A673 (cell line): ENCODE data around the gene FGFBP1. TPM values are rescaled to one million over a fixed set of nuclear protein-coding genes. Genes with fewer than 3 reads are reported as not detected.

ENCODE experiments used
- BruUV-seq: library from RNA; stranded (reverse); fragments of 400-500 nt; replicated peaks from 2 replicates; lab custom pipeline; 2021; lab: Mats Ljungman, UMichigan
- CTCF ChIA-PET: fragments of 300-600 bp; sonication (Branson Sonifier 250); formaldehyde crosslinking; loops from one replicate; lab custom pipeline; 2022; ENCODE audit warnings: antibody characterized with exemption; lab: Charles Lee
- POLR2A ChIA-PET: fragments of 300-600 bp; sonication (Branson Sonifier 250); formaldehyde crosslinking; loops from one replicate; lab custom pipeline; 2022; ENCODE audit warnings: antibody characterized with exemption; ENCODE audit not compliant: low non-redundant PET; lab: Charles Lee
- DNase-seq: peaks from one replicate; pipeline ENCODE4 v3.0.0-alpha.2; 2015; ENCODE audit warnings: low spot score
- H3K27ac ChIP-seq: fragments of 200-600 bp; sonication (generic); 2 replicates; pipeline ENCODE4 v1.5.1; 2016; ENCODE audit warnings: mixed run types, low read depth, mild to moderate bottlenecking, mixed read lengths, antibody characterized with exemption, low read length; ENCODE audit not compliant: poor library complexity, severe bottlenecking
- H3K27me3 ChIP-seq: fragments of 200-600 bp; sonication (generic); replicated peaks from 2 replicates; pipeline ENCODE4 v1.6.1; 2017; ENCODE audit warnings: mixed run types, low read depth, mild to moderate bottlenecking, mixed read lengths, antibody characterized with exemption, low read length; ENCODE audit not compliant: insufficient read depth, poor library complexity
- H3K36me3 ChIP-seq: fragments of 200-600 bp; sonication (generic); 2 replicates; pipeline ENCODE4 v1.6.1; 2016; ENCODE audit warnings: mixed run types, mild to moderate bottlenecking, mixed read lengths, antibody characterized with exemption, low read length; ENCODE audit not compliant: insufficient read depth, poor library complexity, severe bottlenecking
- H3K4me1 ChIP-seq: fragments of 200-600 bp; sonication (generic); 2 replicates; pipeline ENCODE4 v1.6.1; 2017; ENCODE audit warnings: mixed run types, mild to moderate bottlenecking, mixed read lengths, antibody characterized with exemption, low read length; ENCODE audit not compliant: insufficient read depth, poor library complexity, severe bottlenecking
- H3K4me3 ChIP-seq: fragments of 200-600 bp; sonication (generic); 2 replicates; pipeline ENCODE4 v1.5.1; 2016; ENCODE audit warnings: low read depth, mixed run types, mild to moderate bottlenecking, mixed read lengths, low read length; ENCODE audit not compliant: poor library complexity, severe bottlenecking
- H3K9me3 ChIP-seq: fragments of 200-600 bp; sonication (generic); 2 replicates; pipeline ENCODE4 v1.6.1; 2016; ENCODE audit warnings: mixed run types, low read depth, mild to moderate bottlenecking, mixed read lengths, antibody characterized with exemption, low read length; ENCODE audit not compliant: poor library complexity, severe bottlenecking
- CTCF ChIP-seq: fragments of 300-800, 200-600 bp; sonication (generic); conservative IDR thresholded peaks from 2 replicates; pipeline ENCODE4 v1.5.1; 2017; ENCODE audit warnings: low read depth, mild to moderate bottlenecking, antibody characterized with exemption, low read length, moderate library complexity, mixed read lengths
- EZH2 ChIP-seq: fragments of 200-600 bp; sonication (generic); IDR thresholded peaks from 2 replicates; pipeline ENCODE4 v1.6.1; 2017; ENCODE audit warnings: borderline replicate concordance, low read depth, mild to moderate bottlenecking, mixed read lengths, antibody characterized with exemption, low read length; ENCODE audit not compliant: poor library complexity, severe bottlenecking
- intact Hi-C: fragments of 100-400 bp; cut with micrococcal nuclease; formaldehyde crosslinking; loops from one replicate; pipeline ENCODE4 v1.10.0; 2022; ENCODE audit not compliant: unreplicated experiment
- total RNA-seq: library from RNA; stranded (reverse); gene quantifications from 2 replicates; pipeline ENCODE4 v1.2.3, GENCODE V29; 2021

The FGFBP1 gene
- total RNA-seq, 1 experiment from 2014 or later = not detected

GRCh38 chr4:15898902-15899301 lies 39.6 kb downstream of the FGFBP1 start:
- Histone ChIP-seq H3K4me1 (peaks cover 6% of the 10 kb centered on the region), H3K27me3 (no peaks in the 10 kb centered on the region), H3K9me3 (no peaks in the 10 kb centered on the region), H3K36me3 (no peaks in the 10 kb centered on the region), H3K4me3 (no peak overlapping the region), H3K27ac (no peak overlapping the region)
- intact Hi-C loops = no loop called here
- POLR2A ChIA-PET = no interaction called here
- no TSS peak for BruUV-seq
- no peak for DNase-seq
- TF ChIP-seq CTCF = no peak
- TF ChIP-seq EZH2 = no peak
- CTCF ChIA-PET = no interaction called here

GRCh38 chr4:15897577-15897976 lies 41.0 kb downstream of the FGFBP1 start:
- intact Hi-C loops = no loop called here
- POLR2A ChIA-PET = no interaction called here
- TF ChIP-seq CTCF (no peak), EZH2 (no peak)
- CTCF ChIA-PET = interaction anchor here (0.9 kb wide), 1 partner anchor 15 kb away, joined by 4 read pairs; no protein-coding TSS in a partner anchor
- no peak overlapping the region for H3K4me3 ChIP-seq
- no peaks in the 10 kb centered on the region for H3K27me3 ChIP-seq
- H3K27ac ChIP-seq = no peak overlapping the region
- no peak for DNase-seq
- BruUV-seq = no TSS peak
- no peaks in the 10 kb centered on the region for H3K36me3 ChIP-seq
- peaks cover 6% of the 10 kb centered on the region for H3K4me1 ChIP-seq
- H3K9me3 ChIP-seq = no peaks in the 10 kb centered on the region

DNA sequence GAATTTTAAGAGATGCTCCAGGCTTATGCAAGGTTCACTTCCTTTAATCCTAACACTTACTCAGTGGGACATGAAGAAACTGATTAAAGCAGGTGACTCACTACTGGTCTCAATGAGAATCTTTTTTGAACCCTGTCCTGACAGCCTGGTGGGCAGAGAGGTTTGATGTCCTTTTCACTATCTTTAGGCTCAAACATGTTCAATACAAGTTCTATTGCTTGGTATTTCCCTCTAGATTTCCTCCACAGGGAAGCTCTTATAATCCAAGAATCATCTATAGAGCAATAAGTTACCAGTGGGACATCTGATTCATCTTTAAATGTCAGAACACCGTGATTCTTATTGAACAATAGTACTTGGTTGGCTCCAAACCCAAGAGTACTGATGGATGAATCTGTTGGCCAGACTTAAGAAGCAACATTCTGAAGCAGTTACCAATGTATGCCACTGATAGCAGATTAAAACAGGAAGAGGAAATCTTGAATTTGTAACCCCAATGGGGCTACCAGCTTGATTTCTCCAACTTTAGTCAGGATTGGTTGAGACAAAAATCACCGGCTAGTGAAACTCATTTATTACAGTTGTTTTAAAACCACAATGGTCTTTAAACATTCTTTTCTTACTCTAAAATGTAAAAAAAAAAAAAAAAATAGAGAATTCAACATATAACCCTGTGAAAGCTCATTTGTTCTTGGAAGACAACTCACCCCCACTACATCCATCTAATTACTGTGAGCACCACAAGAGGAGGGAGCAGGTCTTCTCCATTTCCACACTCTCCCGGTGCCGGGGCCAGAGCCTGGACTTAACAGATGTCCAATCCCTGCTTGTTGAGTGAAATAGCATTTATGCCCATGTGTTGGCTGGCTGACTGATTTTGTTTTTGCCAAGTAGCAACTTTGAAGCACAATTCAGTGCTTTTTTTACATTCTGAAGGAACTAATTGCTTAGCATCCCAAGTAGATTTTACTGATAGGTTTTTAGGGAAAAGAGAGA lies 43.3 kb downstream of the FGFBP1 start:
- Histone ChIP-seq H3K36me3 (no peaks in the 10 kb centered on the region), H3K4me1 (peaks cover 23% of the 10 kb centered on the region), H3K27ac (no peak overlapping the region), H3K9me3 (no peaks in the 10 kb centered on the region), H3K4me3 (no peak overlapping the region), H3K27me3 (no peaks in the 10 kb centered on the region)
- intact Hi-C loops = no loop called here
- POLR2A ChIA-PET = interaction anchor here (0.7 kb wide), 1 partner anchor 29 kb away, joined by 18 read pairs; no protein-coding TSS in a partner anchor
- no peak for DNase-seq
- TF ChIP-seq CTCF (no peak), EZH2 (no peak)
- BruUV-seq = no TSS peak
- CTCF ChIA-PET = interaction anchor here (1.0 kb wide), 1 partner anchor 13 kb away, joined by 3 read pairs; no protein-coding TSS in a partner anchor
